SHP77 treated with DMSO at 0.1 percent for 48 hours (cell line): Measurements from ENCODE around the gene CALHM4.

Experiments
- DNase-seq: peaks from one replicate; lab custom pipeline; 2025; lab: John Stamatoyannopoulos, UW

CALHM4 gene

DNA sequence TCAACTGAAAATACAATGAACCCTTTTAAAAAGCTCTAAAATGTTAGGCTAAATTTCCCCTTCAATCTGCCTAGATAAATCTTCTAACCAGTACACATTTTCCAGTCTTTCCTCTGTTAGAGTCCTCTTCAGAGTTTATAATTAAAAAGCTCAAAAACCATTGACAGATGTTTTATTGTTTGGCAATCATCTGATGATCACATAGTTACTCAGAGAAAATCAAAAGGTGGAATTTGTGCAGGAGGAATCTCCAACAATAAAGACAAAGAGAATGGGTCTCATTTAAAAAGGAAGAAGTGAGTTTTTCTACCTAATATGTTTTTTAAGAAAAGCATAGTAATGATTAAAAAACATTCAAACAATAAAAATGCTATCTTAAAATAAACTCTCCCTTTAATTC, 11.1 kb upstream of the CALHM4 start:
- DNase-seq, result no peak

DNA sequence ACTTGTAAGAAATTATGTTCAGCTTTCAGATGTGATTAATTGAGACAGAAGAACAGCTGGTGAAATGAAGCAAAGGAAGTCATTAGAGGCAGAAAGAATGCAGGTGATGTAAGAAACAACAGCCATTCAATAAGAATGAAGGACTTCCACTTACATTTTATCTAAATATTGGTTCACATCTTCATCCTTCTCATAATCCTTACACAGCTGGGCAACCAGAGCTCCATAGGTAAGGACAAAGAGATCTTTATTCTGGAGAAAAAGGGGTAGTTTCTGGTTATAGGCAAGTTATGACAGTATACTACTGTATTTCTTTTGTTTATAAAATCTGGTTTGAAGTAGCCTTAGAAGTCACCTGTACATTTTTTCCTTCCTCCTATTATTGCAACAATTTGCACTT, 10.4 kb upstream of the CALHM4 start:
- no peak for DNase-seq

DNA sequence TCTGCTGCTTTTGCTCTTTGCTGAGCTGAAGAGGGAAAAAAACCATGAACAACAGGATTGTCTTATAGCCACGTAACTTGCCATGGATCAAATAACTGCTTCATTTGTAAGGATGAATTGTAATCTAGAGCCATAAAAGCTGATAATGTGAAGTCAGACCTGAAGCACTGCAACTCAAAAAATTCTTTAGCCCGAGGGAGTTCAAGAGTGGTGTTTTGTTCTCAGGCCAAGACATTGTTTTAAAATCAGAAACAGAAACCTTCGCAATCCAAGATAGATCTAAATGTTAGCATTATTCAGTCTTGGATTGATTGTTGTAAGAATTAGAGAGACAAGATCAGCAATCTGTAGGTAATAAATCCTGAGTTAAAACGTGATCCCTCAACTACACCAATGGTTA, 7.9 kb upstream of the CALHM4 start, which contains the start of gene TRAPPC3L:
Gene TRAPPC3L, minus strand, starts transcription at position 34 of the 400 bp plus-strand sequence. CDS start 170 bp downstream, outside the sequence.
- DNase-seq, result no peak

DNA sequence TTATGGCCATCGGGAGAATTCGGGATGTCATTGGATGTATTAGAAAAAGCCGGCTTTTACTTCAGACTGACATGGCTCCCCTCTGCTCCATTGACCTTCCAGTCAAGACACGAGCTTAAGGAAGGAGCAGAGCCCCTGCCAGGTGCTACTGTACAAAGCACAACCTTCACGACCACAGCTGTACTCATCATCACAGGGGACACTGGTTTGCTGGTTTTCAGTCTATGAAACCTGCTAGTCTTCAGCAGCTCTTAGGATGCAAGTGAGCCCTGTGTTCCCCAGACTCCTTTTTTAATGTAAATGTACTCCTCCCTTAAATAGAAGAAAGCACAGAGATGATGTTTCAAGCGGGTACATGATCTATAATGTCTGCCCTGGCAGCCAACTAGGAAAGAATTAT, 6.2 kb upstream of the CALHM4 start:
- no peak for DNase-seq

DNA sequence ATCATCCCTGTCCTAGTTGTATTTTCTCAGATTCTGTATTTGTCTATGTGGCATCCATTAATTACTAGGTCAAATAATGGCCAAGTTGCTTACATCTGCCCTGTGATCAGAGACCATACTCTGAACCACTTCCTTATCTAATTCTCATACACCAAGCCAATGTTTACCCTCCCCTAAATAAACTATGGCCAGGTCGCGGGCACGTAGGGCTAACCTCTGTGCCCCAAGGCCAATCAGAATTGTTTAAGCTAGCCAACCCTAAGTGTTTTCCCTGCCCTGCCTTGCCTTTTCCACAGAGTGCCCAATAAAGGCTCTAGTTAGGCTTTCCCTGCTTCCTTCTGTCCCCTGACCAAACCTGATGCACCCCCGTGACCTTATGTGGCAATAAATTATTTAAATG, 2.8 kb upstream of the CALHM4 start:
- no peak for DNase-seq

DNA sequence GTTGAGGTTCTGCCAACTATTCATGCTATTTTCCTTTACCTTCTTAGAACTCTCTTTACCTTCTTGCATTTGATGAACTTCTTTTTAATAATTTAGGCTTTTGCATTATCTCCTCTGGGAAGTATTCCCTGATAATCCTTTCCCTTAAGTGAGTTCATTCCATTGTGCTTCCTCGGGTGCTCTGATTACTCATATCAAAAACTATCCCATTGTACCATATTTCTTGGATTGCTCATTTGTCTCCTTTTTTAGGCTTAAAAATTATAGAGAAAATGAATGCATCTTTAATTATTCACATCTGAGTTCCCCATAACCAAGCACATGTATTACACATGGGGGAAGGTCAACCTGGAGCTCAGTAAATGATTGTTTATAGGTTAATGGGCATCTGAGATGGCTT, 2.5 kb downstream of the CALHM4 start:
- DNase-seq, result no peak

DNA sequence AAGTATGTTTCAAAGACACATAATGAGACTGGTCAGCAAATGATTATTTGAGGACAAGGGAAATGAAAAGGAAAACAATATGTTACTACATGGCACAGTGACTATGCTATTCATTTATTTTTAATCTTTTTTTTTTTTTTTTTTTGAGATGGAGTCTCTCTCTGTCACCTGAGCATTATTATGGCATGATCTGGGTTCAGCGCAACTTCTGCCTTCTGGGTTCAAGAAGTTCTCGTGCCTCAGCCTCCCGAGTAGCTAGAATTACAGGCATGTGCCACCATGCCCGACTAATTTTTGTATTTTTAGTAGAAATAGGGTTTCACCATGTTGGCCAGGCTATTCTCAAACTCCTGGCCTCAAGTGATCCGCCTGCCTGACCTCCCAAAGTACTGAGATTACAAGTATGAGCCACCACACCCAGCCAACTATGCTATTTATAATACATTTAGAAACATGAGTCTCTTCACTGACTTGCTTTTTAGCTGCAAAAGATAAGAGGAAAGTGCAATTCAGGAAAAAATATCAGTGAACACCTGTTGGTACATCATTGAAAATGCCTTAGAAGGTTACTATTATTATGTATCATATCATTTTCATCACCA, 3.4 kb downstream of the CALHM4 start:
- no peak for DNase-seq

DNA sequence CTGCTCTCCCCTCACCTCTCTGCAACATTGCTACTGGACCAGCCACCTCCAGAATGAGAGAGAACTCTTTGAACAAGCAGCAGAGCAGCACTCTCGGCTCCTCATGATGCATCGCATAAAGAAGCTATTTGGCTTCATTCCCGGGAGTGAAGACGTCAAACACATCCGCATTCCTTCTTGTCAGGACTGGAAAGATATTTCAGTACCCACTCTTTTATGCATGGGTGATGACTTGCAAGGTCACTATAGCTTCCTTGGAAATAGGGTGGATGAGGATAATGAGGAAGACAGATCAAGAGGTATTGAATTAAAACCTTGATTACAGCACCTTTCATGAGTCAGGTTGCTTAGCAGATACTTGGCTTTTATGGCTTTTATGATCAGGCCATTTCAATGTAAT, 4.3 kb downstream of the CALHM4 start:
- peak; percentile 24 for DNase-seq

DNA sequence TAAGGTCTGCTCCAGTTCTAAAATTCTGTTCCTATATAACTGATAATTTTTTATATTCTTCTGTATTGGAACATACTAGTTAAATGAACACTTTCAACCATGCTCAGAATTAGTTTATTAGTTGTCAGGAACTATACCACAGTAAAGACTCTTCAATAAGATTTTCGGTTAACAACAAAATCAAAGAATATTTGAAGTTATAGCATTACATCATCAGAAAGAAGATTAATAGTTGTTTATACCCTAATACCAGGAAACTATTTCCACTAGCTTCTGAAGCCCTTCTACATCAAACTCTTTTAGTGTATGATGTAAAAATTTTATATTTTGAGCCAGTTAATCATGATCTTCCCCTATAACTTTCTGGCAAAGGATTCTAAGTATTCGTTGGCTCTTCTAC, 6.6 kb downstream of the CALHM4 start:
- no peak for DNase-seq

DNA sequence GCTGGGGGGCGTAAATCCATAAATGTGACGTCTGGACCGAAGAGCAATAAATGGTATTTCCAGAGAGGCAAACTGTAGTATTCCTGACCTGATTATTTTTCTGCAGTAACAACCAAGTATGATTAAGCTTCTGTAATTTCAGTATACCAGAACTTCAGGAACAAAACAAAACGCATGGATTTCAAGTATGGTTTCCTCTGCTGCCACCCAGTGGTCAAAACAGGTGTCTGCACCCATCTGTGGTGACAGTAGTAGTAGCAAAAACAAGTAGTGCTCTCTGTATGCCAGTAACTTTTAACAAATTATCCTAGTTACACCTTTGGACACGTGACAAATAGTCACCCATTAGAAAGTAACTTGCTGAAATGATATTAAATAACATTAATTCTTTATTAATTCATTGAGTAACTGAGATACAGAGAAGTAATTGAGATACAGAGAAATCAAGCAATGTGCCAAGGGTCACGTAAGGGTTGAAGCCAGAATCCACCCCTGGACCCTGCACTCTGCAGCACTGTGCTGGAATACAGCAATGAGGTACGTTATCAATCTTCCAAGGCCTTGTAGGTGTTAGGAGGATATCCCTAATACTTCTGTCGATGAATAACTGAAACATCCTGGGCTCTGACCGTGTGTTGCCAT, 7.9 kb downstream of the CALHM4 start:
- no peak for DNase-seq

DNA sequence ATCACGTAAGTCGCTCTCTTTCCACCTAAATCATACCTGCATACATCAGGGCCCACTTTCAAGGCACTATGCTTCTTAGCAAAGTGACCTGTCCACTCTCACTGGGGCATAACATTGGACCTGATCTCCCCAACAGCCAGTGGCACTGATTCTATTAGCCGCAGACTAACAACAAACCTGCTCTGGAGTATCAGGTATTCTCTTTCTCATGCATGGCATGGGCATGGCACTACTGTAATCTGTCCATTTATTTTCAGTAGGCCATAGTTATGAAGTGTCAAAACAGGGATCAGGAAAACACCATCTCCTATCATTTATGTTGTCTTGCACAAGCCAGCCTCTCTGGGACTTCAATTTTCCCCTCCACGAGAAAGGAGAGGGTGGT, 8.5 kb downstream of the CALHM4 start:
- DNase-seq, result no peak

DNA sequence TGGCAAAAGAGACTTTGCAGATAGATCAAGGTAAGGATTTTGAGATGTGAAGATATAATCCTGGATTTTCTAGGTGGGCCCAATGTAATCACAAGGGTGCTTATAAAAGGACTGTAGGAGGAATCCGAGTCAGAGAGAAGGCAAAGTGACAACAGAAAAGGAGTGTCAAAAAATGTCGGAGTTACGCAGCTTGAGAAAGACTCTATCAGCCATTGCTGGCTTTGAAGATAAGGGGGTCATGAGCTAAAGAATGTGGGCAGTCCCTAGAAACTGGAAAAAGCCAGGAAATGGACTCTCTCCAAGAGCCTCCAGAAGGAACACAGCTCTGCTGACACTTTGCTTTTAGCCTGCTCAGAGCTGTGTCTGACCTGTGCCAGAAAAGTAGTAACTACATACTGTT, 9.1 kb downstream of the CALHM4 start:
- DNase-seq, result no peak

DNA sequence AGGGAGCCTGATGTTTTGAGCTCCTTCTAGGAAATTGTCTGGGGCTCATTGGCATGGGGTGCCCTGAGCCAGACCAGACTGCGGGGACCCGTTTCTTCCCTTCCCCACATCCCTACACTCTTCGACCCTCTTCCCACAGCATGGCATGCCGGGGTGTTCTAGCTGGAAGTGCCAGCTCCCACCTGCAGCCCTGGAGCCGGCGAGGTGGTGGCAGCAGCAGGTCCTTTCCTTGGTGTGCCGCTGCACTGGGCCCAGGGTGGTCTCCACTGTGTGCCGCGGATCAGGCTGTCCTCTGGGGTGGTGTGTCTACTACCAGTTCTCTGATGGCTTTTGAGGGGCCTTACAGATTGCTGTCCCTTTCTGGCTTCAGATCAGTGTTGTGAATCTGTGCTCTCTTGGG, 10.3 kb downstream of the CALHM4 start:
- no peak for DNase-seq

DNA sequence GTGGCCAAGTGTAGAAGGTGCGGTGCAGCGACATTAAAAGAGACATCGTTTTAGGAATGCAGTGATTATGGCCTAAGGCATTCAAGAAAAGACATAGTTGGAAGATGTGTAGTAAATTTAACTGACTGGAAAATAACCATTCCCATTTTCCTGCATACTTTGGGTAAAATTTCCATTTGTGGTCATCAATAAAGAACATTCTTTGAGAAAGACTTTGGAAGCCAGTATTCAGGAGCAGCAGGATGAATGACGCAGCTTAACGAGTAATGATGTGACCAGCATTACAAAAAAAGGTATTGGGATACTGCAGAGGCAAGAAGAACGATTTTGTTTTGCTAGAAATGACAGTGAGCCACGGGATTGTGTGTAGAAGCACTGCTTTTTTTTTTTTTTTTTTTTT, 10.8 kb downstream of the CALHM4 start:
- DNase-seq, result no peak

DNA sequence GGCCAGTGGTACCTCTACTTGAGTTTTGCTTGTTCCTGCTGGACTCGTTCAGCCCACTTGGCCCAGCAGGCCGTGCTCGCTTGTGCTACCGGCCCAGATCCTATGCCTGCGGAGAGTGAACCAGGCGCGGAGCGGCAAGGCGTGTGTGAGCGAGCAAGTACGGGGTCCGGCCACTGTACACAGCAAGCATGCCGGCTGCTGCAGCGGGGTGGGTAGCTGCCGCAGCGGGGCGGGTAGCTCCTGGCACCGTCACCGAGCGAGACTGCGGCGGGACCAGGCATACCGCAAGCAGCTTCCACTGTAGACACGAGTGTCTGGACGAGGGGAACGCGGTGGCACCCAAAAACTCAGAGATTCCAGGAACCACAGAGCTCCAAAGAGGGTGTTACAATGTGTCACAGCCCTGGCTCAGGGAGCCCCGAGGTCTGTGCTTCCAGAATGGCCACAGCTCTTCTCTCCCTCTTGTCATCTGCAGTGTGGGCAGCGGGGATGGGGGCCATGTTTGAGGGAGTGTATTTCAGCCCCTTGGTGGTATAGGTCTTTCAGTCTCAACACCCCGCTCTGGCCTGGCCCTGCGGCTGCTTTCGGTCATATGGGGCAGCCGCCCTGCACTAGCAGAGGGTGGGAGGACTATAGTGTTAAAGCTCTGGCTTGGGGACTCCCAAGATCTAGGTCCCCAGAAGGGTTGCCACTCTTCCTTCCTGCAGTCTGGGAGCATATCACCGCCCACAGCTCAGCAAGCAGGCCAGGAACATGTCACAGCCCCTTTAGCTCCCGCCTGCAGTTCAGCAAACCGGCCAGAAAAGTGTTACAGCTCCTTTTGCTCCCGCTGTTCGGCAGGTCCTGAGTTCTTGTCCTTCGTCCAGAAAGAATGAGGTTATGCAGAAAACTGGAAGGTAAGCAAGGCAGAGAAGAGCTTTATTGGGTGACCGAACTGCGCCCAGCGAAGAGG, 11.6 kb downstream of the CALHM4 start:
- DNase-seq, result no peak

DNA sequence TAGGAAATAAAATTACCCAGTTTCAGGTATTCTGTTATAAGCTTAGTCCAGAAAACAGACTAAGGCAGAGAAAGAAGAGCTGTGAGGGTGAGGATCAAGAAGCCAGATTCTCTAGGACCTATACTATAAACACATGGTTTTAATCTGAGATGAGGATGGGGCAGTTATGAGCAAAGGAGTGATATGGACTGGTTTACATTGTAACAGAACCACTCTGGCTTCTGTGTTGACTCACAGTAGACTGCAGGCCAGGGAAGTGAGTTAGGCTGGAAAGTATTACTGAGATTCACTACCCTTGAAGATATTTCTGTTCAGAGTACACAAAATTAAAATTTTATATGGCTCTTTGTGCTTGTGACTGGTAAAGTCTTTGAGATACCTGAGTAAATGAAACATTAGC, 14.6 kb downstream of the CALHM4 start:
- DNase-seq, result no peak

DNA sequence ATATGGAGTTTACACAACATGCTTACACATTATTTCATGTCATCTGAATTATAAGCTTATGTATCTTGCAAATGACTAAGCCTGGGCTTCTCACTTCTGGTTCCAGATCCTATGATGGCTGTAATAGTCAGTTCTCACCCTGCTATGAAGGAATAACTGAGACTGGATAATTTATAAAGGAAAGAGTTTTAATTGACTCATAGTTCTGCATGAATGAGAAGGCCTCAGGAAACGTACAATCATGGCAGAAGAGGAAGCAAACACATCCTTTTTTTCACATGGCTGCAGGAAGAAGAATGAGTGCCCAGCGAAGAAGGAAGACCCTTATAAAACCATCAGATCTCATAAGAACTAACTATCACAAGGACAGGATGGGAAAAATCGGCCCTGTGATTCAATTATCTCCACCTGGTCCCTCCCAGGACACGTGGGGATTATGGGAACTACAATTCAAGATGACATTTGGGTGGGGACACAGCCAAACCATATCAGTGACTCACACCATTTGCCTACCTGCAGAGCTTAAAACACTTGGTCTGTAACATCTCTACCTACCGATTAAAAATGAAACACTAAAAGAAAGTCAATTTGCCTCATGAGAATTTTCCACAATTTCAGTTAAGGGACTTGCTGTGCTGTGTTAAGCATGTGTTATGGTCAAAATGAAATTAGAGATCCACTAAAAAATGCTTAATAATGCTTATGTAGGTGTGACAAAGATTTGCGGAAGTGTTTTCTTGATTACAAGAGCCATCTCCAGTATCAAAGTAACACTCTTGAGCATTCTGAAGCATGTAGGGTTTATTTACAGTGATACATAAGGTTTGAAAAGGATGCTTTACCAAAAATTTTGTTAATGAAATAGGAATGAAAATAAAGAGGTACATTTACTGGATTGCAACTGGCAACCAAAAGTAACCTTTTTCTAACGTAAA, 15.5 kb downstream of the CALHM4 start:
- DNase-seq, result no peak

DNA sequence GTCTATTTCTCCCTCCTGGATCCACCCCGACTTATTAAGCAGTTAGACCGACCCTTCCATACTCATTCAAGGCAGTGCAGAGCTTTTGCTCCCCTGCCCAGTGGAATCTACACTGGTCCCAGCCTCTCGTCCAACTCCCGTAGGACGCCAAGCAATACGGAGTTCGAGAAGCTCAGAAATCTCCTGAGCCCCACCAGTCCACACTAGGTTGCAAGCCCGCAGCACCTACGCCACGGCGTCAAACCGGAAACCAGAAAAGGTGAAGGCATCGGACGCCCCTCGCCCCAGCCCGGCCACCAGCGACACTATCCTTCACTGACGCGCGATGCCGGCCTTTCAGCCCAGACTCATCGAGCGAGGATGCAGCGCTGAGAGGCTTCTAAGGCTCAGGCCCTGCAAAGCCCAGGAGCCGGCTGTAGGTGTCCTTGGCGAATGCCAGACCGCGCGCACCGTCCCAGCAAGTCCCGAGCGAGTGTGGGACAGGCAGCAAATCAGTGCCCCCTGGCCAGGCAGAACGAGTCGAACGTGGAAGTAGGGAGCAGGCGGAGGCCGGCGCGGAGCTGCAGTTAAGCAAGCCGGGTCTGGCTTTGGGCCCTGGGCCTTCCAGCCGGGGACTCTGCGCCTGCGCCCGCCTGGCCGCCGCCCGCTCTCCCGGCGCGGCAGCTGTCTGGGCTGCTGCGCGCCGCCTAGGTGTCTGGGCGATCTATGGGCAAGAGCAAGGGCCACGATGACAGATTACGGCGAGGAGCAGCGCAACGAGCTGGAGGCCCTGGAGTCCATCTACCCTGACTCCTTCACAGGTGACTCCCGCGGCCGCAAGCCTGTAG, 17.5 kb downstream of the CALHM4 start, which contains the start of gene RWDD1:
Gene RWDD1, plus strand, starts transcription at position 649 of the 827 bp plus-strand sequence. Its CDS starts 79 bp downstream, at position 728.
- peak; percentile 98 for DNase-seq

DNA sequence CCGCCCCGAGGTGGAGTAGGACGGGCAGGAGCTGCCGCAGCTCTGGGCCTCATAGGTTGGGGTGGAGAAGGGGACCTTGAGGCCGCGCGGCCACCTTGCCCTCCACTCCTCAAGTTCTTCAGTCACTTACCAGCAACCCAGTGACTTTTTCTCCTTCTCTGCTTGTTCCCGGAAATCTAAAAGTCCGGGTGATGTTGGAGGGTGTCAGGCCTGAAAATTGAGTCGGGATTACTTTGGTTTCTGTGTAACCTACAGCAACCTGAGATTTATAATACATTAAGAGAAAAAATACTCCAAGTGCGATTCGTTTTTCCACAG, 18.1 kb downstream of the CALHM4 start:
- no peak for DNase-seq

DNA sequence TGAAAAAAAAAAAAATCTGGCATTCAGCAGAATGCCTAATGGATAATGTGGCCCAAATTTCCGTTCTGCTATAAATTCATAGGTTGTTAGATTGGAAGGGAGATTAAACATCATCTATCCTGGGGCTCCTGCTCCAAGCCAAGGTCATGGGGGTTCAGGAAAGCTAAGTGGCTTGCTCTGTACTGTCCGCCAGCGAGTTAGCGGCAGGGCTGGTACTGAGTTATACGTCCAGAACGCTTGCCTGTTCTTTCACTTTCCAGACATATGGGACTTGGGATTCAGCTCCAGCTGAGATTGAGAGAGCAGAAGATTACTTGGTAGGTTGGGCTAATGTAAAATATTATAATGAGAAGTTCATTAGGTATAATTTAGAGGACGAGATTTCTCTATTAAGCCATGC, 18.6 kb downstream of the CALHM4 start:
- DNase-seq, result no peak

DNA sequence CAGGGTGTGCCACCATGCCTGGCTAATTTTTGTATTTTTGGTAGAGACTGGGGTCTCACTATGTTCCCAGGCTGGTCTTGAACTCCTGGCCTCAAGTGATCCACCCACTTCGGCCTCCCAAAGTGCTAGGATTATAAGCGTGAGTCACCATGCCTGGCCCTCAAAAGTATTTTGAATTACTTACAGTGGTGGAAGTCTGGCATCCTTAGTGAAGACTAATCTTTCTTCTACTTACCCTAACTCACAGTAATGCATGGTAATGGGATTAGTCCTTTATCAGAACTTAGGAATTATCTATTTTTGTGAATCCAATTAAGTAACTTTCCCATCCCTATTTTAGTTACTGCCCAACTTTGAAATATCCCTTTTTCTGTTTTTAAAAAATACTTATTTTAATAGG, 21.7 kb downstream of the CALHM4 start:
- DNase-seq, result no peak
